HepG2 (cell line): ENCODE data around the gene TRMU. TPM values are rescaled to one million over a fixed set of nuclear protein-coding genes. Genes with fewer than 3 reads are reported as not detected.
A peak's percentile ranks its signal among the peaks of the same experiment; 100 is the strongest.

Source experiments
- ATAC-seq: fragments of 200-7000 bp; cut with Tn5 transposase; 3 replicates; pipeline ENCODE4 v1.9.1; 2020; ENCODE audit warnings: mild to moderate bottlenecking, moderate library complexity
- BruUV-seq: library from RNA; stranded (reverse); fragments of 400-500 nt; replicated peaks from 2 replicates; lab custom pipeline; 2021; lab: Mats Ljungman, UMichigan
- CTCF ChIA-PET: fragments of 300-600 bp; formaldehyde crosslinking; extraction: SDS; loops from one replicate; lab custom pipeline; 2021; ENCODE audit warnings: low total read pairs, inconsistent platforms, low intra/inter-chr PET ratio; lab: Yijun Ruan, JAX
- POLR2A ChIA-PET: fragments of 350-600 bp; sonication (Branson Sonifier 250); formaldehyde crosslinking; loops from one replicate; lab custom pipeline; 2020; ENCODE audit warnings: antibody characterized with exemption, inconsistent platforms; lab: Yijun Ruan, JAX
- DNase-seq: peaks from one replicate; pipeline ENCODE4 v3.0.0-alpha.2; 2015; ENCODE audit warnings: low spot score
- FAIRE-seq: peaks from 3 replicates; lab custom pipeline; 2011; peaks lifted over from hg19 to GRCh38; lab: Jason Lieb, UNC
- H2AFZ ChIP-seq: one replicate; pipeline ENCODE4 v1.6.1; 2011; ENCODE audit warnings: low read length, inconsistent platforms
- H3K27ac ChIP-seq: fragments of 300-600 bp; 3 replicates; pipeline ENCODE4 v1.8.0; 2011; ENCODE audit warnings: mixed run types, mild to moderate bottlenecking, mixed read lengths, low read length, inconsistent platforms; ENCODE audit not compliant: insufficient read depth; ENCODE audit errors: extremely low read length
- H3K27me3 ChIP-seq, 2 experiments: fragments of 200-600 bp in 1 of 2; 2 replicates in 1 of 2; 3 replicates in 1 of 2; pipeline versions ENCODE4 v1.6.0 to v1.8.0; 2011; ENCODE audit warnings: low read length in 2 of 2, mild to moderate bottlenecking in 2 of 2, moderate library complexity in 2 of 2, inconsistent platforms in 1 of 2; ENCODE audit not compliant: insufficient read depth in 2 of 2, control insufficient read depth in 1 of 2
- H3K36me3 ChIP-seq, 2 experiments: fragments of 200-600 bp in 1 of 2; replicated peaks in 1 of 2; 2 replicates in 1 of 2; 3 replicates in 1 of 2; pipeline versions ENCODE4 v1.5.1 to v1.8.0; 2011; ENCODE audit warnings: low read length in 2 of 2, inconsistent platforms in 1 of 2; ENCODE audit not compliant: insufficient read depth in 2 of 2, control insufficient read depth in 1 of 2
- H3K4me1 ChIP-seq: 2 replicates; pipeline ENCODE4 v1.5.1; 2012; ENCODE audit warnings: low read length, inconsistent platforms; ENCODE audit not compliant: insufficient read depth
- H3K4me2 ChIP-seq: 2 replicates; pipeline ENCODE4 v1.6.0; 2011; ENCODE audit warnings: low read depth, low read length, inconsistent platforms
- H3K4me3 ChIP-seq, 3 experiments: fragments of 200-600 bp in 1 of 3; sonication (generic), shearing (Covaris generic) in 1 of 3; replicated peaks in 1 of 3; 2 replicates each; pipeline ENCODE4 v1.5.1; 2011 to 2016; ENCODE audit warnings: low read length in 3 of 3, inconsistent platforms in 2 of 3, low read depth in 2 of 3, mild to moderate bottlenecking in 2 of 3, control low read depth in 1 of 3, mixed read lengths in 1 of 3; ENCODE audit not compliant: insufficient read depth in 1 of 3
- H3K79me2 ChIP-seq: one replicate; pipeline ENCODE4 v1.6.1; 2011; ENCODE audit warnings: low read length, inconsistent platforms; ENCODE audit not compliant: insufficient read depth
- H3K9ac ChIP-seq: 2 replicates; pipeline ENCODE4 v1.6.0; 2011; ENCODE audit warnings: mild to moderate bottlenecking, low read depth, low read length, inconsistent platforms; ENCODE audit not compliant: insufficient read depth
- H3K9me3 ChIP-seq: 2 replicates; pipeline ENCODE4 v1.5.1; 2012; ENCODE audit warnings: mild to moderate bottlenecking, low read length
- H4K20me1 ChIP-seq: 2 replicates; pipeline ENCODE4 v1.6.0; 2011; ENCODE audit warnings: inconsistent platforms, mild to moderate bottlenecking, low read length, moderate library complexity; ENCODE audit not compliant: insufficient read depth
- ESRRA ChIP-seq: sonication (generic); formaldehyde crosslinking; IDR thresholded peaks from 2 replicates; pipeline ENCODE4 v1.5.1; 2020; ENCODE audit warnings: mild to moderate bottlenecking, low read depth, missing genetic modification reagents
- MAZ ChIP-seq, 2 experiments: sonication (generic) in 1 of 2; formaldehyde crosslinking in 1 of 2; IDR thresholded peaks; 2 replicates each; pipeline versions ENCODE4 v1.5.0 to v1.6.1; 2012 to 2020; ENCODE audit warnings: low read depth in 2 of 2, mild to moderate bottlenecking in 2 of 2, borderline replicate concordance in 1 of 2, improper control_type of control experiment in 1 of 2, low read length in 1 of 2, missing genetic modification reagents in 1 of 2, moderate library complexity in 1 of 2
- SMC3 ChIP-seq: IDR thresholded peaks from 2 replicates; pipeline ENCODE4 v1.6.1; 2011; ENCODE audit warnings: low read length, improper control_type of control experiment
- SSRP1 ChIP-seq: IDR thresholded peaks from 2 replicates; pipeline ENCODE4 v1.6.1; 2016; ENCODE audit warnings: control low read depth
- ZBTB38 ChIP-seq: sonication (generic); formaldehyde crosslinking; IDR thresholded peaks from 2 replicates; pipeline ENCODE4 v1.5.1; 2020; ENCODE audit warnings: mild to moderate bottlenecking, missing genetic modification reagents
- ZNF629 ChIP-seq: sonication (generic); formaldehyde crosslinking; conservative IDR thresholded peaks from 2 replicates; pipeline ENCODE4 v1.5.0; 2020; ENCODE audit warnings: missing genetic modification reagents
- ZNF703 ChIP-seq: sonication (generic); formaldehyde crosslinking; IDR thresholded peaks from 2 replicates; pipeline ENCODE4 v1.5.1; 2020; ENCODE audit warnings: missing genetic modification reagents, mild to moderate bottlenecking, moderate library complexity, borderline replicate concordance
- WGBS: methylation state at CpG from one replicate; pipeline ENCODE4 v1.1.6; 2017; ENCODE audit warnings: low lambda C conversion rate; 5-methylcytosine and 5-hydroxymethylcytosine counted together
- in situ Hi-C: cut with HindIII; loops from 2 replicates; pipeline ENCODE4 v1.10.0; 2017; ENCODE audit warnings: low pct_unique_long_range_greater_than_20kb; ENCODE audit not compliant: extremely low pct_ligation_motif_present
- intact Hi-C: fragments of 100-400 bp; cut with micrococcal nuclease; formaldehyde crosslinking; loops from one replicate; pipeline ENCODE4 v1.10.0; 2022; ENCODE audit not compliant: unreplicated experiment
- polyA plus RNA-seq, 8 experiments: library from polyadenylated mRNA; depleted of rRNA in 3 of 8; stranded (reverse) in 7 of 8; unstranded in 1 of 8; fragments of >200 nt; fragmentation: Illumina TruSeq in 4 of 8; extraction: Trizol in 4 of 8; gene quantifications; 2 replicates each; pipeline versions ENCODE4 v1.2.1 to v1.2.3, GENCODE V29; 2011 to 2016; ENCODE audit warnings: low read depth in 4 of 8, missing spikeins in 1 of 8, mixed read lengths in 1 of 8; ENCODE audit not compliant: insufficient read depth in 1 of 8
- total RNA-seq, 5 experiments: library from RNA; depleted of rRNA; stranded (reverse); fragments of >200 nt; fragmentation: Illumina TruSeq; extraction: Trizol; gene quantifications; 2 replicates each; pipeline ENCODE4 v1.2.3, GENCODE V29; 2016; ENCODE audit warnings: low read depth in 1 of 5
- TF ChIP-seq, protein P1 (sequence below): IDR thresholded peaks from 2 replicates; pipeline ENCODE4 v1.6.1; 2018; ENCODE audit warnings: missing genetic modification reagents, mild to moderate bottlenecking, missing compliant biosample characterization
- TF ChIP-seq, protein P2 (sequence below): sonication (generic); formaldehyde crosslinking; IDR thresholded peaks from 2 replicates; pipeline ENCODE4 v1.4.0; 2020; ENCODE audit warnings: missing genetic modification reagents, mild to moderate bottlenecking, borderline replicate concordance

TRMU gene
- total and polyA plus RNA-seq, 2 of the 13 experiments (the other 11 are each of a cell fraction or from before 2014, with no cell fraction given), result 31.0 to 50.2 TPM

DNA sequence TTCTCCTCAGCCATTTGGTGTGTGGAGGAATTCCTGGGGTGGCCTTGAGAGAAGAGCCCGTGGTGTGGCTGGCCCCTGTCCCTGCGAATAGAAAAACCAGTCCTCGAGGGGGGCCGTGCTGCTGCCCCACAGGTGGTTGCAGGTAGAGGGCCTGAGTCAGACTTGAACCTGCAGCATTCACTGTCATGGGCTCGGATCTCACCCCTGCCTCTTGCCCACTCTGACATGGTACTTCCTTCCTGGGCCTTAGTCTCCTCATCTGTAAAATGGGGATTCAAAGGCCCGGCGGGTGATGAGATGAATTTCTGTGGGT, 19.4 kb downstream of the TRMU start:
- no TSS peak for BruUV-seq
- H3K36me3 ChIP-seq, result peaks cover 37 to 67% of the 10 kb centered on the region in 2 experiments
- 100% methylated on average over 2 of the region's 7 CpGs for WGBS
- no peaks in the 10 kb centered on the region for H3K9me3 ChIP-seq
- no peaks in the 10 kb centered on the region for H3K79me2 ChIP-seq
- TF ChIP-seq ZNF629 (CRISPR knock-in tag) (peak; percentile 48; the same call in 1 of the 2 replicates), ESRRA (CRISPR knock-in tag) (no peak)
- H2AFZ ChIP-seq, result no peak overlapping the region
- no peak overlapping the region for H3K4me3 ChIP-seq
- ChIA-PET POLR2A (no interaction called here), CTCF (interaction anchor here (0.8 to 1.9 kb wide), 3 partner anchors 12 to 187 kb away, joined by 3 to 25 read pairs (median 9); no protein-coding TSS in a partner anchor)
- FAIRE-seq, result no peak
- H3K4me1 ChIP-seq, result no peaks in the 10 kb centered on the region
- no peak overlapping the region for H3K27ac ChIP-seq
- in situ Hi-C loops, result loop anchor here (5.0 kb wide), 1 partner anchor 37 kb away; no protein-coding TSS in a partner anchor
- H3K9ac ChIP-seq, result no peak overlapping the region
- H4K20me1 ChIP-seq, result no peaks in the 10 kb centered on the region
- H3K4me2 ChIP-seq, result no peak overlapping the region
- H3K27me3 ChIP-seq, result no peaks in the 10 kb centered on the region
- no peak for DNase-seq
- intact Hi-C loops, result loop anchor here (5.0 kb wide), 1 partner anchor 192 kb away; no protein-coding TSS in a partner anchor
- no peak for ATAC-seq

DNA sequence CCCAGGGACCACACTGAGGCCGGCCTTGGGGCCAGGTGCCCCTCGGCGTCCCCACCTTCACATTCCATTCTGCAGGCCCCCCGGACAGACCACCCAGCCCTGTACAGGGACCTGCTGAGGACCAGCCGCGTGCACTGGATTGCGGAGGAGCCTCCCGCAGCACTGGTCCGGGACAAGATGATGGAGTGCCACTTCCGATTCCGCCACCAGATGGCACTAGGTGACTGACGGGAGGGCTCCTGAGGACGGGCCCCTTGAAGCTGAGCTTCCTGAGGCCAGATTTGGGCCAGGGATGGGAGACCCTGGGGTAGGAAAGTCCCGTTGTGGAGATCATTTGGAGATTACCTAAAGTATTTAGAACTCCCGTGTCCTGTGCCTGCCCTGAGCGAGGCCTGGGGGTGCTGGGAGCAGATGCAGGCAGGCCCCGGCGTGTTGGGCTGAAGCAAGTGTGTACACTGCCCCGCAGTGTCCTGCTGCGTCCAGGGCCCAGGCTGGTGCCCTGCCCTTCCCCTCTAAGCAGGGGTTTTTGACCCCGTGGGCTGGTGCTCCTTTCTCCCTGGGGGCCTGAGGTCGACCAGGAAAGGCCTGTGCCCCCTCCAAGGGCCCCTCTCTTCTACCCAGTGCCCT, 20.0 kb downstream of the TRMU start:
- Histone ChIP-seq H3K9me3 (no peaks in the 10 kb centered on the region), H3K27me3 (no peaks in the 10 kb centered on the region), H3K27ac (no peak overlapping the region), H3K9ac (no peak overlapping the region), H3K79me2 (no peaks in the 10 kb centered on the region), H3K36me3 (peaks cover 33 to 62% of the 10 kb centered on the region in 2 experiments), H2AFZ (no peak overlapping the region), H4K20me1 (no peaks in the 10 kb centered on the region), H3K4me3 (no peak overlapping the region), H3K4me1 (no peaks in the 10 kb centered on the region), H3K4me2 (no peak overlapping the region)
- FAIRE-seq (peak; percentile 39), ATAC-seq (peak; percentile 74), DNase-seq (peak; percentile 37)
- ChIA-PET CTCF (interaction anchor here (0.8 to 1.9 kb wide), 3 partner anchors 12 to 187 kb away, joined by 3 to 25 read pairs (median 9); no protein-coding TSS in a partner anchor), POLR2A (no interaction called here)
- in situ Hi-C loops, result loop anchor here (5.0 kb wide), 1 partner anchor 37 kb away; no protein-coding TSS in a partner anchor
- intact Hi-C loops, result loop anchor here (5.0 kb wide), 1 partner anchor 192 kb away; no protein-coding TSS in a partner anchor
- WGBS, result 74% methylated on average over 7 of the region's 22 CpGs
- BruUV-seq, result no TSS peak
- TF ChIP-seq, protein P1, sequence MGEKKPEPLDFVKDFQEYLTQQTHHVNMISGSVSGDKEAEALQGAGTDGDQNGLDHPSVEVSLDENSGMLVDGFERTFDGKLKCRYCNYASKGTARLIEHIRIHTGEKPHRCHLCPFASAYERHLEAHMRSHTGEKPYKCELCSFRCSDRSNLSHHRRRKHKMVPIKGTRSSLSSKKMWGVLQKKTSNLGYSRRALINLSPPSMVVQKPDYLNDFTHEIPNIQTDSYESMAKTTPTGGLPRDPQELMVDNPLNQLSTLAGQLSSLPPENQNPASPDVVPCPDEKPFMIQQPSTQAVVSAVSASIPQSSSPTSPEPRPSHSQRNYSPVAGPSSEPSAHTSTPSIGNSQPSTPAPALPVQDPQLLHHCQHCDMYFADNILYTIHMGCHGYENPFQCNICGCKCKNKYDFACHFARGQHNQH, result peak; percentile 39; the same call in 1 of the 2 replicates
- TF ChIP-seq SSRP1 (CRISPR knock-in tag) (no peak), ZBTB38 (CRISPR knock-in tag) (peak; percentile 80), MAZ (IDR thresholded peaks at IDR 0.05; ENCODE audit: borderline replicate concordance, low read depth, low read length) (no peak), MAZ (CRISPR knock-in tag; IDR thresholded peaks at IDR 0.05; ENCODE audit: low read depth) (0 out of 2 replicates have a peak, but pooled peaks have one; percentile 29), SMC3 (peak; percentile 78), ZNF703 (CRISPR knock-in tag) (no peak)
- TF ChIP-seq, protein P2, sequence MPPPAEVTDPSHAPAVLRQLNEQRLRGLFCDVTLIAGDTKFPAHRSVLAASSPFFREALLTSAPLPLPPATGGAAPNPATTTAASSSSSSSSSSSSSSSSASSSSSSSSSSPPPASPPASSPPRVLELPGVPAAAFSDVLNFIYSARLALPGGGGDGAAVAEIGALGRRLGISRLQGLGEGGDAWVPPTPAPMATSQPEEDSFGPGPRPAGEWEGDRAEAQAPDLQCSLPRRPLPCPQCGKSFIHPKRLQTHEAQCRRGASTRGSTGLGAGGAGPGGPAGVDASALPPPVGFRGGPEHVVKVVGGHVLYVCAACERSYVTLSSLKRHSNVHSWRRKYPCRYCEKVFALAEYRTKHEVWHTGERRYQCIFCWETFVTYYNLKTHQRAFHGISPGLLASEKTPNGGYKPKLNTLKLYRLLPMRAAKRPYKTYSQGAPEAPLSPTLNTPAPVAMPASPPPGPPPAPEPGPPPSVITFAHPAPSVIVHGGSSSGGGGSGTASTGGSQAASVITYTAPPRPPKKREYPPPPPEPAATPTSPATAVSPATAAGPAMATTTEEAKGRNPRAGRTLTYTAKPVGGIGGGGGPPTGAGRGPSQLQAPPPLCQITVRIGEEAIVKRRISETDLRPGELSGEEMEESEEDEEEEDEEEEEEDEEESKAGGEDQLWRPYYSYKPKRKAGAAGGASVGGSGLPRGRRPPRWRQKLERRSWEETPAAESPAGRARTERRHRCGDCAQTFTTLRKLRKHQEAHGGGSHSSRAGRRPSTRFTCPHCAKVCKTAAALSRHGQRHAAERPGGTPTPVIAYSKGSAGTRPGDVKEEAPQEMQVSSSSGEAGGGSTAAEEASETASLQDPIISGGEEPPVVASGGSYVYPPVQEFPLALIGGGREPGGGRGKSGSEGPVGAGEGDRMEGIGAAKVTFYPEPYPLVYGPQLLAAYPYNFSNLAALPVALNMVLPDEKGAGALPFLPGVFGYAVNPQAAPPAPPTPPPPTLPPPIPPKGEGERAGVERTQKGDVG (CRISPR knock-in tag), result 0 out of 2 replicates have a peak, but pooled peaks have one; percentile 41
